ENCODE data around the gene NCAM2.

Gene NCAM2

DNA sequence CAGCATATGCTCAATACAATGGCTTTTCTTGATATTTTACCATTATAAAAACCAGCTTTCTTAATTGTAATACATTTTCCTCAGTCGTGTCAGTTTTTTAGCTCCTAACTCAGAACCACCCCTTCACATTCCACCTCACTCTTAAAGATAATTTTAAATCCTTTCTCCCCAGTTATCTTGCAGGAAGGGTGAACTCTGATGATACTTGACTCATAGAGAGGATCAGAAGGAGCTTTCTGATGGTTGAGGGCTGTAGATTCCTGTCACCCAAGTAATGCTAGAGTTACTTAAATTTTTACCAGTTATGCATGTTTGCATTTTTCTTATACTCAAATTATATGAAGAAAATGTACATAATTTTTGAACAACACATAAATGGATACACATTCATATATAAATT is 233.7 kb downstream of the NCAM2 start:
- no peak for DNase-seq

- DNase-seq = no peak
These were observed 234.1 kb downstream of the NCAM2 start for GRCh38 chr21:21232320-21232719.

- no peak for DNase-seq
These were observed 234.8 kb downstream of the NCAM2 start for GRCh38 chr21:21233051-21233450.

DNA sequence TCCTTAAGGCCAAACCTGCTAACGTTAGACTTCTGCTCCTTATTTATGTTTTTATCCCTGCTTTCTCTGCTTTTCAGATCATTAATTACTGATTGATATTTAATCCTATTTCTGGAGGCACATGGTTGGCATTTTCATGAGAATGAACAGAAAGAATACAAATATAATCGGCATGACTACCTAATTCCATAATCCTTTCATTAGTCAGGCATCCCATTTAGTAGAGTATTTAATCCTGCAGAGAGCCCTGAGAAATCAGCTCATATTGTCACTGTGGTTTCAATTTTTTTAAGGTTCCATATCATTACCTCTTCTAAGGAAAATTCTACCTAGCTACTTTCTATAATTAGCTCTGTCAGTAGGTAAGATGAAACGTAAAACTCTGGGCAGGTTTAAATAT is 238.8 kb downstream of the NCAM2 start:
- DNase-seq = no peak

- DNase-seq = no peak
These were observed 240.6 kb downstream of the NCAM2 start for GRCh38 chr21:21238629-21239400.

- no peak for DNase-seq
These were observed 243.2 kb downstream of the NCAM2 start for GRCh38 chr21:21241391-21241790.

DNA sequence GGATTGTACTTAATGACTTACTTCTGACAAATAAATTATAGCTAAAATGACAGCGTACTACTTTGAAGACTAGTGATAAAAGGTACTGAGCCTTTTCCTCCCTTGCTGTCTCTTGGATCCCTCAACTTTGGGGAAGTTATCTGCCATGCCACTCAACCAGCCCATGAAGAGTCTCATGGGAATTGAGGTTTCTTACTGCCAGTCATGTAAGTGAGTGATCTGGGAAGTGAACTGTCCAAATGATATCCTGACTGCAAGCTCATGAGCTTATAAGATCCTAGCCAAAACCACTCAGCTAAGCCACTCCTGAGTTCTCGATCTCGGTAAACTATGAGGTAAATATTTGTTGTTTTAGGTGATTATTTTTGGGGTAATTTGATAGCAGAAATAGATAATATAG is 247.8 kb downstream of the NCAM2 start:
- DNase-seq = no peak

- DNase-seq = no peak
These were observed 249.2 kb downstream of the NCAM2 start for GRCh38 chr21:21247424-21247823.

GRCh38 chr21:21262048-21262447 is 263.8 kb downstream of the NCAM2 start:
- DNase-seq = no peak

GRCh38 chr21:21268061-21268471 is 269.9 kb downstream of the NCAM2 start:
- DNase-seq = no peak

DNA sequence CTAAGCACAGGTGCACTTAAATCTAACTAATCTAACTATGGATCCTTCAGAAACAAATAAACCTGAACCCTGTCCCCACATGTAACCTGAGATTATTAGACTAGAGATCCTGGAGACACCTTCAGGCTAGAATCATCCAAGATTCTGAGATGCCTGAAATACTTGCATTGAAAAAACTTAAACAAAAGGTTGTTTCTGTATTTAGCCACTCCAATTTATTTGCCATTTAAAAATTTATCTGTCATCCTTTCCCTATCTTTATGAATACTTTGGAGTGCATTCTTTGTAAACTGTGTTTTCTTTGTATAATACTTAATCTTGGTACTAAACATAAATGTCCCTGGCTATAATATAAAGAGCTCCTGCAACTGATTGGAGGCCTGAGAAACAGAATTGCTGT is 270.7 kb downstream of the NCAM2 start:
- no peak for DNase-seq

GRCh38 chr21:21279193-21279901 is 281.1 kb downstream of the NCAM2 start:
- no peak for DNase-seq

DNA sequence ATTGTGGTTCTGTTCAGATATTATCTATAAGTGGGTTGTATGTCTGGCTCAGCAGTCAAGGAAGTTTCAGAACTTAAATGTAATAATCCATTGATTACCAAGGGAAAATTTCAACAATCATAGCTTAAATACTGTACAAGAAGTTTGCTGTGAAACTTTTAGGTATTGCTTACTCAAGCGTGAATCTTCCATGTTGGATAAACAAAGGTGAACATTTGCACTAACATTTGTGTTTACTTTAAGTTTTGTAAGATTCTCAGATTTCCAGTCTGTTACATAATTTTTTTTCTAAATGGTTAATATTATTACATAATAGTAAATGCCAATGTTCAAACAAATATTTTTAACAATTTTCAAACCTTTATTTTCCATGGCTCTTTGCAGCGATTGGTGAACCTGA is 285.6 kb downstream of the NCAM2 start:
- no peak for DNase-seq

DNA sequence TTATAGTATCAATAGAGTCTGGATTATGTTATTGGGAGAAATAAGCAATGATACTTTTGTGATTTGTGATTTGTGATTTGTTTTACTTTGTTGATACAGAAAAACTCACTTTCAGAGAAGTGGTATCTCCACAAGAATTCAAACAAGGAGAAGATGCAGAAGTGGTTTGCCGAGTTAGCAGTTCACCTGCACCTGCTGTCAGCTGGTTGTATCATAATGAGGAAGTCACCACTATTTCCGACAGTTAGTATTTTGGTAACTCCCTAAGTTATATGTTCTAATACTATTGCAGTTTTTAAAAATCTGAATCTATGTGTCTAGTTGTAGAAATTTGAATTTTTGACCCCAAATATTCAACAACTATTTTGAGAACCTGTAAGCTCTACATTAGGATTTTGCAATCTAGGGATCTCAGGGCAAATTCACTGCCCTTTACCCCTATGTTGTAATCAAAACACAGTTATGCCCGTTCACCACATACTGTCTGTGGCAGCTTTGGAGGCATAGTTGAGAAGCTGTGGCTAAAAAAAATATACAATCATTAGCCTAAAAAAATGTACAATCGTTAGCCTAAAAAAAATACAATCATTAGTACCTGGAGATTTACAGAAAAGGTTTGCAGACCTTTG is 288.1 kb downstream of the NCAM2 start:
- no peak for DNase-seq

GRCh38 chr21:21290751-21291150 is 292.5 kb downstream of the NCAM2 start:
- DNase-seq = no peak

DNA sequence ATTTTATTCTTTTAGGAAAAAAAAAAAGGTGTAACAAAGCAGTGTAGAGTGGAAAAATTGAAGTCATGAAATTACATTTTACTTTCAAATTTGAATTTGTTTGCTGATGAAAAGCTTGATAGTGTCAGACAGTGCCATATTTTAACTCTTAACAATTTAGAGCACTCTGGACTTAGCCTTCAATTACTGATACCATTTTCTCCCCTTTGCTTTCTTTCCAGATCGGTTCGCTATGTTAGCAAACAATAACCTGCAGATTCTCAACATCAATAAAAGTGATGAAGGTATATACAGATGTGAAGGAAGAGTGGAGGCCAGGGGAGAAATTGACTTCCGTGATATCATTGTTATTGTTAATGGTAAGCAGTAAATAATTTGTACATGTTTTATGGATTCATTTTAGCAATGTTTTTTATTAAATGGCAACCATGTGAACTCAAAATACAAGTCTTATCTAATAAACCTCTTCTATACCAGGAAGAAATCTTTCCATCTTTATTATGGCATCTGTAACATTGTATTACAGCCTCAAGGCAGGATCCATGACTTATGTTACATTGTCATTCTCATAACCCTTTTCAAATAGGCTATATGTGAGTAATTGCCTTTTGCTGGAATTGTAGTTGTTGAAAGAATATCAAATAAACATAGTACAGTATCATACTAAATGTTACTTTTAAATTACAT is 293.8 kb downstream of the NCAM2 start:
- no peak for DNase-seq

DNA sequence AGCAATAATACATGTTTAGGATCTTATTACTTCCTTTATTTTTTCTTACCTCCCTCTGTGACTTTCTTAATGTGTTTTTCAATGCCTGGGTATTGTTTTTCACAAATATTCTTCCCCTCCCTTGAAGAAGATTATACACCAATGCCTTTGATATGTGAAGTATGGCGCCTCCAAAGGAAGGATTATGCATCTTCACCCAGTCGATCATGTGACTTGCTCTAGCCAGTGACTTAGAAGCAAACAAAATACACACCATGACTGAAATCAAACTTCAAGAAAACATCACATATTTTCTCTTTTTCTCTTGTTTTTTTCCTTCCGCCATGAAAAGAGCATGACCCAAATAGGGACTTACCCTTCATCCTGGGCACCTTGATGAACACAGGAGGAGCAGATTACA is 297.1 kb downstream of the NCAM2 start:
- DNase-seq = no peak

DNA sequence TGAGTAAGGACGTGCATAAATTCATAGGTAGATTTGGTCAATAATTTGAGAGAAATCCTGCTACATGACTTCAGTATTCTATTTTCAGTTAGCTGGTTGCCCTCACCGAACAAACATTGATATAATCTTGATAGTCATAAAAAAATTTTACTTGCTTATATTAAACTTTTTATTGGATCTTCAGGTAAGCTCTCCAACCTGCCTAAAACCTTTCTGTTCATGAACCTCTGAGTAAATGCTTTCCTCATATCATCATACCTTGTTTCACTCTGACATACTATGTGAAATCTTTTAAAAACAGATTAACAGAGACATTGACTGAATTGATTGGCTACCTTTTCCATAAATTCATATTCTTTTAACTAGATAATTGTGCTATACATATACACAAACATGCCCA is 299.0 kb downstream of the NCAM2 start:
- no peak for DNase-seq

- no peak for DNase-seq
These were observed 302.8 kb downstream of the NCAM2 start for GRCh38 chr21:21301013-21301412.

- no peak for DNase-seq
These were observed 311.3 kb downstream of the NCAM2 start for GRCh38 chr21:21309510-21309909.

- DNase-seq = no peak
These were observed 326.1 kb downstream of the NCAM2 start for GRCh38 chr21:21324297-21324696.

DNA sequence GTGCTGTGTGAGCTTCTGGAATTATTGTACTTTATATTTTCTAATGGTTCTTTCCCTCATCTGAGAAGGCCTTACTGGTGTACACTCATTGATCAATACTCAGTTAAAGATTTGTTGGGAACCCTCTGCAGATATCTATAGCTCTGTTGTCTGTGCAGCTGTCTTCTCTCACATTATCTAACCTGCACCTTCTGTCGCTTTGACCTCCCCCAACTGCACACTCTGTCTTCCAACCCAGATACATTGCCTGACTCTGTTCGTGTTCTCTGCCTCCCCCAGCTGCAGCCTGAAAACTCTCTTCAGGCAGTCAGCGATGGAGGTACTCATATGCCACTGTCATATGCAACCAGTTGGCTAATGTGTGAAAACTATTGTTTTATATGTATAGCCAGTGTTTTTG is 334.3 kb downstream of the NCAM2 start:
- DNase-seq = no peak

DNA sequence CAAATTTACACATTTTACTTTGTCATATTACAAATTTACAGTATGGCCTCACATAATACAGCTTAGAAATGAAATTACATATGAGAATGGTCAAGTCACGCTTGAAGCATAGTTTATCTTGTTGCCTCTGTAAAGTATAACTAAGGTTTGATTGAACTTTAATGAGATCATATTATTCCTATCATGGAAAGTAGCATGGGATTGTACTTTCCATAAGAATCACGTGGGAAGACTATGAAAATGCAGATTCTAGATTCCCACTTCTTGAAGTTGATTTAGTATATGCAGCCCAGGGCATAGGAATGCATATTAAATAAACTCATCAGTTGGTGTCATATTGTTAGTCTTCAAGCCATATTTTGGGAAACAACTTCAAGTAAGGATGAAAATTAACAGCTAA is 342.8 kb downstream of the NCAM2 start:
- DNase-seq = no peak

GRCh38 chr21:21345296-21345695 is 347.1 kb downstream of the NCAM2 start:
- DNase-seq = no peak

All from stimulated activated CD8-positive, alpha-beta memory T cell treated with anti-CD3 and anti-CD28 coated beads, Interleukin-4, amount 100 ng/mL, for 48 hours (primary cell).